ENCODE results near the gene PALLD. TPM values are rescaled to one million over a fixed set of nuclear protein-coding genes. Genes with fewer than 3 reads are reported as not detected.

PALLD gene
- total RNA-seq, 1 experiment from 2014 or later, result 23.7 TPM

DNA sequence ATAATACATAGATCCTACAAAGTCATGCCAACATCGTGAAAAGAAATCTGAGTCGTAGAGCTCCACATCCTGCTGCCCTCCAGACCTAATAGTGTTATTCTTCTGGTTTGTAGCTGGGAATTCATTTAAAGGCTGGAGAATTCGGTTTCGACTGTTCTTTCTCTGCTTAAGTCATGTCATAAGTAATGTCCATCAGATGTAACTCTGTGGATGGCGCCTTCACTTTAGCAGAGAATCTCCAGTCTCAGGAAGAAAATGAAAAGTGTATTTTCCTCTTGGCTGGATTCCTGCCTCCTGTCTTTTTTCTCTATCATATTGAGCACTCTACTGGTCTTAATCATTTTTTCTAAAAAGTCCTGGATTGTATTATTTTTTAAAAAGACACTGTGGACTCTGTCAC lies 117.0 kb downstream of the PALLD start:
- TF ChIP-seq GRHL2 (CRISPR knock-in tag; IDR thresholded peaks at IDR 0.05; ENCODE audit: insufficient replicate concordance, severe bottlenecking) (no peak), NR2C2 (CRISPR knock-in tag; IDR thresholded peaks at IDR 0.05) (no peak), JUN (CRISPR knock-in tag; IDR thresholded peaks at IDR 0.05) (no peak), ESRRA (CRISPR knock-in tag; IDR thresholded peaks at IDR 0.05; ENCODE audit: borderline replicate concordance) (no peak), TCF7 (CRISPR knock-in tag; IDR thresholded peaks at IDR 0.05; ENCODE audit: low read depth) (no peak), TP53 (CRISPR knock-in tag; IDR thresholded peaks at IDR 0.05) (no peak), NR1H2 (CRISPR knock-in tag; IDR thresholded peaks at IDR 0.05) (no peak), RORB (CRISPR knock-in tag; IDR thresholded peaks at IDR 0.05) (no peak)
- TF ChIP-seq, protein P1, sequence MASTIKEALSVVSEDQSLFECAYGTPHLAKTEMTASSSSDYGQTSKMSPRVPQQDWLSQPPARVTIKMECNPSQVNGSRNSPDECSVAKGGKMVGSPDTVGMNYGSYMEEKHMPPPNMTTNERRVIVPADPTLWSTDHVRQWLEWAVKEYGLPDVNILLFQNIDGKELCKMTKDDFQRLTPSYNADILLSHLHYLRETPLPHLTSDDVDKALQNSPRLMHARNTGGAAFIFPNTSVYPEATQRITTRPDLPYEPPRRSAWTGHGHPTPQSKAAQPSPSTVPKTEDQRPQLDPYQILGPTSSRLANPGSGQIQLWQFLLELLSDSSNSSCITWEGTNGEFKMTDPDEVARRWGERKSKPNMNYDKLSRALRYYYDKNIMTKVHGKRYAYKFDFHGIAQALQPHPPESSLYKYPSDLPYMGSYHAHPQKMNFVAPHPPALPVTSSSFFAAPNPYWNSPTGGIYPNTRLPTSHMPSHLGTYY (CRISPR knock-in tag; IDR thresholded peaks at IDR 0.05), result no peak
- TF ChIP-seq, protein P2, sequence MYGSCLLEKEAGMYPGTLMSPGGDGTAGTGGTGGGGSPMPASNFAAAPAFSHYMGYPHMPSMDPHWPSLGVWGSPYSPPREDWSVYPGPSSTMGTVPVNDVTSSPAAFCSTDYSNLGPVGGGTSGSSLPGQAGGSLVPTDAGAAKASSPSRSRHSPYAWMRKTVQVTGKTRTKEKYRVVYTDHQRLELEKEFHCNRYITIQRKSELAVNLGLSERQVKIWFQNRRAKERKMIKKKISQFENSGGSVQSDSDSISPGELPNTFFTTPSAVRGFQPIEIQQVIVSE (CRISPR knock-in tag; IDR thresholded peaks at IDR 0.05; ENCODE audit: borderline replicate concordance), result no peak
- TF ChIP-seq, protein P3, sequence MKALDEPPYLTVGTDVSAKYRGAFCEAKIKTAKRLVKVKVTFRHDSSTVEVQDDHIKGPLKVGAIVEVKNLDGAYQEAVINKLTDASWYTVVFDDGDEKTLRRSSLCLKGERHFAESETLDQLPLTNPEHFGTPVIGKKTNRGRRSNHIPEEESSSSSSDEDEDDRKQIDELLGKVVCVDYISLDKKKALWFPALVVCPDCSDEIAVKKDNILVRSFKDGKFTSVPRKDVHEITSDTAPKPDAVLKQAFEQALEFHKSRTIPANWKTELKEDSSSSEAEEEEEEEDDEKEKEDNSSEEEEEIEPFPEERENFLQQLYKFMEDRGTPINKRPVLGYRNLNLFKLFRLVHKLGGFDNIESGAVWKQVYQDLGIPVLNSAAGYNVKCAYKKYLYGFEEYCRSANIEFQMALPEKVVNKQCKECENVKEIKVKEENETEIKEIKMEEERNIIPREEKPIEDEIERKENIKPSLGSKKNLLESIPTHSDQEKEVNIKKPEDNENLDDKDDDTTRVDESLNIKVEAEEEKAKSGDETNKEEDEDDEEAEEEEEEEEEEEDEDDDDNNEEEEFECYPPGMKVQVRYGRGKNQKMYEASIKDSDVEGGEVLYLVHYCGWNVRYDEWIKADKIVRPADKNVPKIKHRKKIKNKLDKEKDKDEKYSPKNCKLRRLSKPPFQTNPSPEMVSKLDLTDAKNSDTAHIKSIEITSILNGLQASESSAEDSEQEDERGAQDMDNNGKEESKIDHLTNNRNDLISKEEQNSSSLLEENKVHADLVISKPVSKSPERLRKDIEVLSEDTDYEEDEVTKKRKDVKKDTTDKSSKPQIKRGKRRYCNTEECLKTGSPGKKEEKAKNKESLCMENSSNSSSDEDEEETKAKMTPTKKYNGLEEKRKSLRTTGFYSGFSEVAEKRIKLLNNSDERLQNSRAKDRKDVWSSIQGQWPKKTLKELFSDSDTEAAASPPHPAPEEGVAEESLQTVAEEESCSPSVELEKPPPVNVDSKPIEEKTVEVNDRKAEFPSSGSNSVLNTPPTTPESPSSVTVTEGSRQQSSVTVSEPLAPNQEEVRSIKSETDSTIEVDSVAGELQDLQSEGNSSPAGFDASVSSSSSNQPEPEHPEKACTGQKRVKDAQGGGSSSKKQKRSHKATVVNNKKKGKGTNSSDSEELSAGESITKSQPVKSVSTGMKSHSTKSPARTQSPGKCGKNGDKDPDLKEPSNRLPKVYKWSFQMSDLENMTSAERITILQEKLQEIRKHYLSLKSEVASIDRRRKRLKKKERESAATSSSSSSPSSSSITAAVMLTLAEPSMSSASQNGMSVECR (CRISPR knock-in tag; IDR thresholded peaks at IDR 0.05; ENCODE audit: borderline replicate concordance), result no peak
- ChIA-PET POLR2A (no interaction called here), CTCF (interaction anchor here (1.3 kb wide), 1 partner anchor 28 kb away, joined by 6 read pairs; no protein-coding TSS in a partner anchor)
- H3K4me1 Mint-ChIP-seq, result peaks cover 26% of the 10 kb centered on the region
- H3K27me3 Mint-ChIP-seq (ENCODE audit: low read depth), result no peaks in the 10 kb centered on the region
- no peak for DNase-seq (ENCODE audit: low spot score)
- H3K9me3 Mint-ChIP-seq, result peaks cover 6% of the 10 kb centered on the region
- no peak overlapping the region for H3K4me3 Mint-ChIP-seq
- no peak overlapping the region for H3K27ac Mint-ChIP-seq
- no peak for ATAC-seq
- H3K36me3 Mint-ChIP-seq, result no peaks in the 10 kb centered on the region

DNA sequence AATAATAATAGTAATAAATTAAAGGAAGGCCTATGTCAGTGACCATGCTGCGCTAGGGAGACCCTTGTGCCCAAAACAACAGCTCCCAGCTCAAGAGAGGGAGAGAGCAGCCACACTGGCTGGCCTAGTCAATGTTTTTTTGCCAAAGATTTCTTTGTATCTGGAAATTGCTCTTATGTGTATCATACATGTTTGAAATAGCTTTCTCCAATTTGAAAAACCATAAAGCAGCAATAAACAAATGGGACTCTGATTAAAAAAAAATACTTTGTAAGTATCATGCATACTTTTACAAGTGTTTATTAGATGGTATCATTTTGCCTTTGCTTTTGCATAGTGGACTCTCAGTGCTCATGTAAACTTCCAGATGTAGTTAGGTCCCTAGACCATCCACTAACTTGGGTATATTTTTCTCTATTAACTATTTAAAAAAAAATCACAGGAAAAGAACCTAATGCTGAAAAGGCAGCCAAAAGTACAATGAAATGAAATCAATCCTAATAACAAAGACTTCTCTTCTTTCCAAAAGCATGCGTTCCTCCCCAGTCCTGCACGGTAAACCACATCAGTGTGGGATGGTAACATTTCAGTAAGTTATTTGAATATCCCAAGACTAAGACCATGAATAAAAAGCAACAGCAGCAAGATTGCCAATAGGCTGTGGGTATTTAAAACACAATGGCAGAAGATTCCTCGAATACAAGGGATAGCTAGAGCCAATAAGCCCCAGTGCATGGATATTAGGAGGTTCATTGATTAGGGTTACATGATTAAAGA lies 117.6 kb downstream of the PALLD start:
- DNase-seq (ENCODE audit: low spot score), result no peak
- peaks cover 6% of the 10 kb centered on the region for H3K9me3 Mint-ChIP-seq
- no peak; the same call in 1 of the 2 replicates for ATAC-seq
- POLR2A ChIA-PET, result no interaction called here
- H3K4me3 Mint-ChIP-seq, result no peak overlapping the region
- H3K4me1 Mint-ChIP-seq, result peaks cover 21% of the 10 kb centered on the region
- CTCF ChIA-PET, result interaction anchor here (0.8 to 1.3 kb wide), 2 partner anchors 28 to 307 kb away, joined by 4 to 6 read pairs; no protein-coding TSS in a partner anchor
- H3K27ac Mint-ChIP-seq, result no peak overlapping the region
- H3K27me3 Mint-ChIP-seq (ENCODE audit: low read depth), result no peaks in the 10 kb centered on the region
- H3K36me3 Mint-ChIP-seq, result no peaks in the 10 kb centered on the region
- TF ChIP-seq SMAD4 (CRISPR knock-in tag; IDR thresholded peaks at IDR 0.05), result no peak
- TF ChIP-seq, protein P4, sequence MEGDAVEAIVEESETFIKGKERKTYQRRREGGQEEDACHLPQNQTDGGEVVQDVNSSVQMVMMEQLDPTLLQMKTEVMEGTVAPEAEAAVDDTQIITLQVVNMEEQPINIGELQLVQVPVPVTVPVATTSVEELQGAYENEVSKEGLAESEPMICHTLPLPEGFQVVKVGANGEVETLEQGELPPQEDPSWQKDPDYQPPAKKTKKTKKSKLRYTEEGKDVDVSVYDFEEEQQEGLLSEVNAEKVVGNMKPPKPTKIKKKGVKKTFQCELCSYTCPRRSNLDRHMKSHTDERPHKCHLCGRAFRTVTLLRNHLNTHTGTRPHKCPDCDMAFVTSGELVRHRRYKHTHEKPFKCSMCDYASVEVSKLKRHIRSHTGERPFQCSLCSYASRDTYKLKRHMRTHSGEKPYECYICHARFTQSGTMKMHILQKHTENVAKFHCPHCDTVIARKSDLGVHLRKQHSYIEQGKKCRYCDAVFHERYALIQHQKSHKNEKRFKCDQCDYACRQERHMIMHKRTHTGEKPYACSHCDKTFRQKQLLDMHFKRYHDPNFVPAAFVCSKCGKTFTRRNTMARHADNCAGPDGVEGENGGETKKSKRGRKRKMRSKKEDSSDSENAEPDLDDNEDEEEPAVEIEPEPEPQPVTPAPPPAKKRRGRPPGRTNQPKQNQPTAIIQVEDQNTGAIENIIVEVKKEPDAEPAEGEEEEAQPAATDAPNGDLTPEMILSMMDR (IDR thresholded peaks at IDR 0.05), result no peak
- TF ChIP-seq, protein P3 (CRISPR knock-in tag; IDR thresholded peaks at IDR 0.05; ENCODE audit: borderline replicate concordance), result no peak
- TF ChIP-seq, protein P1 (CRISPR knock-in tag; IDR thresholded peaks at IDR 0.05), result no peak
- no peak for TF ChIP-seq GRHL2 (CRISPR knock-in tag; IDR thresholded peaks at IDR 0.05; ENCODE audit: insufficient replicate concordance, severe bottlenecking)
- TF ChIP-seq TP53 (CRISPR knock-in tag; IDR thresholded peaks at IDR 0.05), result no peak
- no peak for TF ChIP-seq ZNF423 (CRISPR knock-in tag; IDR thresholded peaks at IDR 0.05)
- TF ChIP-seq, protein P5, sequence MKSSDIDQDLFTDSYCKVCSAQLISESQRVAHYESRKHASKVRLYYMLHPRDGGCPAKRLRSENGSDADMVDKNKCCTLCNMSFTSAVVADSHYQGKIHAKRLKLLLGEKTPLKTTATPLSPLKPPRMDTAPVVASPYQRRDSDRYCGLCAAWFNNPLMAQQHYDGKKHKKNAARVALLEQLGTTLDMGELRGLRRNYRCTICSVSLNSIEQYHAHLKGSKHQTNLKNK (CRISPR knock-in tag; IDR thresholded peaks at IDR 0.05), result no peak
- no peak for TF ChIP-seq ZNF121 (CRISPR knock-in tag; IDR thresholded peaks at IDR 0.05)
- no peak for TF ChIP-seq FOXP1 (CRISPR knock-in tag; IDR thresholded peaks at IDR 0.05; ENCODE audit: borderline replicate concordance)
- no peak for TF ChIP-seq CREM (CRISPR knock-in tag; IDR thresholded peaks at IDR 0.05)

Data from WTC11 (cell line).